ENCODE results near the gene CAMKK1. TPM values are rescaled to one million over a fixed set of nuclear protein-coding genes. Genes with fewer than 3 reads are reported as not detected.

Gene CAMKK1
- polyA plus RNA-seq, 1 of the 3 experiments (the other 2 are of a cell fraction), result 6.8 TPM

GRCh38 chr17:3885970-3886369 lies 6.9 kb downstream of the CAMKK1 start (continued):
- no peak for TF ChIP-seq CTCF (IDR thresholded peaks at IDR 0.05)
- TF ChIP-seq GATA2 (CRISPR knock-in tag; IDR thresholded peaks at IDR 0.05), result no peak
- no peak for TF ChIP-seq EZH2phosphoT487 (IDR thresholded peaks at IDR 0.05; ENCODE audit: borderline replicate concordance, low read depth)
- no peak for TF ChIP-seq ZBTB33 (IDR thresholded peaks at IDR 0.05; ENCODE audit: borderline replicate concordance, low read depth)
- TF ChIP-seq MEF2A (IDR thresholded peaks at IDR 0.05; ENCODE audit: borderline replicate concordance, low read depth), result no peak
- no peak for TF ChIP-seq JUND (IDR thresholded peaks at IDR 0.05)
- TF ChIP-seq USF1 (IDR thresholded peaks at IDR 0.05; ENCODE audit: borderline replicate concordance, low read depth), result no peak

GRCh38 chr17:3885271-3885670 lies 7.6 kb downstream of the CAMKK1 start:
- no peak overlapping the region for H3K27ac ChIP-seq (ENCODE audit: low read depth in 2 of 2, low read length in 1 of 2)
- no peak overlapping the region for H3K9ac ChIP-seq
- H3K79me2 ChIP-seq (ENCODE audit: insufficient read depth), result peaks cover 18% of the 10 kb centered on the region; the same call in 1 of the 2 replicates
- peaks cover under 1% of the 10 kb centered on the region for H3F3A ChIP-seq (replicated peaks; ENCODE audit: insufficient read depth)
- H3K4me3 ChIP-seq (ENCODE audit: low read depth in 2 of 2, low read length in 1 of 2), result no peak overlapping the region
- peaks cover 9 to 17% of the 10 kb centered on the region in 2 experiments; a peak in 3 of 4 replicates for H3K4me1 ChIP-seq (ENCODE audit: control insufficient read depth in 1 of 2, insufficient read depth in 2 of 2, low read depth in 1 of 2, low read length in 1 of 2)
- ChIA-PET POLR2A (no interaction called here), CTCF (interaction anchor here (0.7 to 2.3 kb wide), 5 partner anchors 22 to 150 kb away, joined by 3 to 14 read pairs (median 4); partner anchors contain the start of gene NCBP3)
- peaks cover 0 to 5% of the 10 kb centered on the region in 2 experiments for H3K36me3 ChIP-seq (replicated peaks in 1 of 2; ENCODE audit: control insufficient read depth in 1 of 2, insufficient read depth in 2 of 2, low read length in 1 of 2)
- no peaks in the 10 kb centered on the region for H3K9me2 ChIP-seq
- TF ChIP-seq FOSL2 (IDR thresholded peaks at IDR 0.05; ENCODE audit: borderline replicate concordance, low read depth) (no peak), ELF1 (IDR thresholded peaks at IDR 0.05) (no peak), YY1 (IDR thresholded peaks at IDR 0.05; ENCODE audit: low read depth) (no peak), USF1 (IDR thresholded peaks at IDR 0.05; ENCODE audit: borderline replicate concordance, low read depth) (no peak), FOXJ3 (CRISPR knock-in tag; IDR thresholded peaks at IDR 0.05) (no peak), GABPA (IDR thresholded peaks at IDR 0.05; ENCODE audit: low read depth) (no peak), RAD21 (IDR thresholded peaks at IDR 0.05; ENCODE audit: low read length) (no peak)
- H4K20me1 ChIP-seq (ENCODE audit: insufficient read depth), result 0 out of 2 replicates have a peak, but pooled peaks cover 4% of the 10 kb centered on the region
- no peak for DNase-seq
- no peak overlapping the region for H3K4me2 ChIP-seq
- 83% methylated on average over 4 of the region's 14 CpGs for WGBS (ENCODE audit: low lambda C conversion rate)
- H2AFZ ChIP-seq (ENCODE audit: low read depth), result no peak overlapping the region
- H3K27me3 ChIP-seq (ENCODE audit: insufficient read depth), result no peaks in the 10 kb centered on the region
- H3K9me3 ChIP-seq, result no peaks in the 10 kb centered on the region
